ENCODE data around the gene FAM107A.

- no peak for TF ChIP-seq SOX6 (IDR thresholded peaks at IDR 0.05)
- TF ChIP-seq ZNF780A (CRISPR knock-in tag; IDR thresholded peaks at IDR 0.05), result no peak
- TF ChIP-seq THRA (IDR thresholded peaks at IDR 0.05), result no peak
- TF ChIP-seq L3MBTL2 (IDR thresholded peaks at IDR 0.05), result no peak
- no peak for TF ChIP-seq SMC3 (conservative IDR thresholded peaks at IDR 0.05; ENCODE audit: insufficient read depth, low read depth, low read length)
- TF ChIP-seq, protein P1, sequence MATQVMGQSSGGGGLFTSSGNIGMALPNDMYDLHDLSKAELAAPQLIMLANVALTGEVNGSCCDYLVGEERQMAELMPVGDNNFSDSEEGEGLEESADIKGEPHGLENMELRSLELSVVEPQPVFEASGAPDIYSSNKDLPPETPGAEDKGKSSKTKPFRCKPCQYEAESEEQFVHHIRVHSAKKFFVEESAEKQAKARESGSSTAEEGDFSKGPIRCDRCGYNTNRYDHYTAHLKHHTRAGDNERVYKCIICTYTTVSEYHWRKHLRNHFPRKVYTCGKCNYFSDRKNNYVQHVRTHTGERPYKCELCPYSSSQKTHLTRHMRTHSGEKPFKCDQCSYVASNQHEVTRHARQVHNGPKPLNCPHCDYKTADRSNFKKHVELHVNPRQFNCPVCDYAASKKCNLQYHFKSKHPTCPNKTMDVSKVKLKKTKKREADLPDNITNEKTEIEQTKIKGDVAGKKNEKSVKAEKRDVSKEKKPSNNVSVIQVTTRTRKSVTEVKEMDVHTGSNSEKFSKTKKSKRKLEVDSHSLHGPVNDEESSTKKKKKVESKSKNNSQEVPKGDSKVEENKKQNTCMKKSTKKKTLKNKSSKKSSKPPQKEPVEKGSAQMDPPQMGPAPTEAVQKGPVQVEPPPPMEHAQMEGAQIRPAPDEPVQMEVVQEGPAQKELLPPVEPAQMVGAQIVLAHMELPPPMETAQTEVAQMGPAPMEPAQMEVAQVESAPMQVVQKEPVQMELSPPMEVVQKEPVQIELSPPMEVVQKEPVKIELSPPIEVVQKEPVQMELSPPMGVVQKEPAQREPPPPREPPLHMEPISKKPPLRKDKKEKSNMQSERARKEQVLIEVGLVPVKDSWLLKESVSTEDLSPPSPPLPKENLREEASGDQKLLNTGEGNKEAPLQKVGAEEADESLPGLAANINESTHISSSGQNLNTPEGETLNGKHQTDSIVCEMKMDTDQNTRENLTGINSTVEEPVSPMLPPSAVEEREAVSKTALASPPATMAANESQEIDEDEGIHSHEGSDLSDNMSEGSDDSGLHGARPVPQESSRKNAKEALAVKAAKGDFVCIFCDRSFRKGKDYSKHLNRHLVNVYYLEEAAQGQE (IDR thresholded peaks at IDR 0.05; ENCODE audit: borderline replicate concordance), result no peak
- TF ChIP-seq, protein P1 (CRISPR knock-in tag; IDR thresholded peaks at IDR 0.05; ENCODE audit: low read depth), result no peak
- no peak for TF ChIP-seq POLR2AphosphoS5 (IDR thresholded peaks at IDR 0.05; ENCODE audit: control insufficient read depth, insufficient read depth, low read depth, low read length)
- TF ChIP-seq NFIC (IDR thresholded peaks at IDR 0.05), result no peak
- no peak for TF ChIP-seq ZNF282 (CRISPR knock-in tag; IDR thresholded peaks at IDR 0.05)
- TF ChIP-seq, protein P2, sequence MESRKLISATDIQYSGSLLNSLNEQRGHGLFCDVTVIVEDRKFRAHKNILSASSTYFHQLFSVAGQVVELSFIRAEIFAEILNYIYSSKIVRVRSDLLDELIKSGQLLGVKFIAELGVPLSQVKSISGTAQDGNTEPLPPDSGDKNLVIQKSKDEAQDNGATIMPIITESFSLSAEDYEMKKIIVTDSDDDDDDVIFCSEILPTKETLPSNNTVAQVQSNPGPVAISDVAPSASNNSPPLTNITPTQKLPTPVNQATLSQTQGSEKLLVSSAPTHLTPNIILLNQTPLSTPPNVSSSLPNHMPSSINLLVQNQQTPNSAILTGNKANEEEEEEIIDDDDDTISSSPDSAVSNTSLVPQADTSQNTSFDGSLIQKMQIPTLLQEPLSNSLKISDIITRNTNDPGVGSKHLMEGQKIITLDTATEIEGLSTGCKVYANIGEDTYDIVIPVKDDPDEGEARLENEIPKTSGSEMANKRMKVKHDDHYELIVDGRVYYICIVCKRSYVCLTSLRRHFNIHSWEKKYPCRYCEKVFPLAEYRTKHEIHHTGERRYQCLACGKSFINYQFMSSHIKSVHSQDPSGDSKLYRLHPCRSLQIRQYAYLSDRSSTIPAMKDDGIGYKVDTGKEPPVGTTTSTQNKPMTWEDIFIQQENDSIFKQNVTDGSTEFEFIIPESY (CRISPR knock-in tag; IDR thresholded peaks at IDR 0.05), result no peak
- TF ChIP-seq GTF2A2 (tag; IDR thresholded peaks at IDR 0.05), result no peak
- no peak for TF ChIP-seq STAT6 (CRISPR knock-in tag; IDR thresholded peaks at IDR 0.05)
Measured at GRCh38 chr3:58574682-58575081, 2.5 kb downstream of the FAM107A start.
